Fibroblast of the aortic adventitia (primary cell): Measurements from ENCODE around the gene ELP1. TPM values are rescaled to one million over a fixed set of nuclear protein-coding genes. Genes with fewer than 3 reads are reported as not detected.

Experiments used
- DNase-seq: peaks from one replicate; pipeline ENCODE4 v3.0.0-alpha.2; 2010; ENCODE audit warnings: low read depth
- H3K4me3 ChIP-seq: 2 replicates; pipeline ENCODE4 v1.5.1; 2011; ENCODE audit warnings: low read depth, mild to moderate bottlenecking, control low read depth, low read length, moderate library complexity
- total RNA-seq: library from RNA; depleted of rRNA; stranded (reverse); fragments of >200 nt; gene quantifications from 2 replicates; pipeline ENCODE4 v1.2.3, GENCODE V29; 2012; ENCODE audit warnings: low replicate concordance
- TF ChIP-seq, protein P1 (sequence below): IDR thresholded peaks from 2 replicates; pipeline ENCODE4 v1.5.1; 2011; ENCODE audit warnings: mild to moderate bottlenecking, low read length, control low read depth, inconsistent platforms; ENCODE audit not compliant: insufficient read depth

ELP1 gene
- total RNA-seq, 1 donor, result 32.3 TPM

DNA sequence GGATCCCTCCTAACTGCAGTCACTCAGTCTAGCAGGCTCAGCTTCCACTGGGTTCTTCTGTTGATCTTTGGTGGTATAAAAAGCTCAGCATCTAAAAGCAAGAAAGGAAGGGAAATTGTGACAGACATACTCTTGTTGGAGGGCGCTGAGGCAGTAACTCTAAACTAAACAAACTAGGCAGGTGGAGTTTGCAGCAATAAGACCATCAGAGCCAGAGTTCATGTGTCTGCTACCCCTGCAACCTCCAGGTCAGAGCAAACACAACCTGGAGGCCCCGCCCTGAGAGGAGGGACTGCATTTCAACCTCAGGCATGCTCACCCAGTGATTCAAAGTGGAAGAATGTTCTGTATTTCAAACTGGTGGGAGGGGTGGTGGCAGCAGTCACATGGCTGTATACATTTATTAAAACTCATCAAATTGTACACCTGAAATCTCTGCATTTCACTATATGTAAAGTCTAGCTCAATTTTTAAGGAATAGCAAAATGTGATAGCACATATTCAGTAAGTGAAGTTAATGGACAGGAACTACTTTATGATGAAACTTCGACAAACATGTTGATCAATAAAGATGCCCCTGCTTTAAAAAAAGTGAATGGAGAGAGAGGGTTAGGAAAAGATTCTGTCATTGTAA is 64.7 kb downstream of the ELP1 start:
- TF ChIP-seq, protein P1, sequence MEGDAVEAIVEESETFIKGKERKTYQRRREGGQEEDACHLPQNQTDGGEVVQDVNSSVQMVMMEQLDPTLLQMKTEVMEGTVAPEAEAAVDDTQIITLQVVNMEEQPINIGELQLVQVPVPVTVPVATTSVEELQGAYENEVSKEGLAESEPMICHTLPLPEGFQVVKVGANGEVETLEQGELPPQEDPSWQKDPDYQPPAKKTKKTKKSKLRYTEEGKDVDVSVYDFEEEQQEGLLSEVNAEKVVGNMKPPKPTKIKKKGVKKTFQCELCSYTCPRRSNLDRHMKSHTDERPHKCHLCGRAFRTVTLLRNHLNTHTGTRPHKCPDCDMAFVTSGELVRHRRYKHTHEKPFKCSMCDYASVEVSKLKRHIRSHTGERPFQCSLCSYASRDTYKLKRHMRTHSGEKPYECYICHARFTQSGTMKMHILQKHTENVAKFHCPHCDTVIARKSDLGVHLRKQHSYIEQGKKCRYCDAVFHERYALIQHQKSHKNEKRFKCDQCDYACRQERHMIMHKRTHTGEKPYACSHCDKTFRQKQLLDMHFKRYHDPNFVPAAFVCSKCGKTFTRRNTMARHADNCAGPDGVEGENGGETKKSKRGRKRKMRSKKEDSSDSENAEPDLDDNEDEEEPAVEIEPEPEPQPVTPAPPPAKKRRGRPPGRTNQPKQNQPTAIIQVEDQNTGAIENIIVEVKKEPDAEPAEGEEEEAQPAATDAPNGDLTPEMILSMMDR, result no peak
- no peak for DNase-seq
- H3K4me3 ChIP-seq, result no peak overlapping the region

DNA sequence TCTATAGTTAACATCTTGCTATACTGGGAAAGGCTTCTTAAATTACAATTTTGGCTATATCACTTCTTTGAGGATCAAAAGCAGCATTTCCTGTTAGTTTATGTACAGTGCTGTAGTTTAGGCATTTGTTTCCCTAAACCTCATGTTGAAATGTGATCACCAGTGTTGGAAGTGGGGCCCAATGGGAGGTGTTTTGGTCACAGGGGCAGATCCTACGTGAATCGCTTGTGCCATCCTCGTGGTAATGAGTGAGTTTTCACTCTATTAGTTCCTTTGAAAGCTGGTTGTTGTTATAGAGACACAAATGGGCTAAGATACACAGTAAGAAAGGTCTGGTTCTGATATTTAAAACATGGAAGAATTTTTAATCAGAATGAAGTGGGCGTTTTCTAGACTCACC is 66.1 kb downstream of the ELP1 start:
- DNase-seq, result no peak
- TF ChIP-seq, protein P1, result no peak
- no peak overlapping the region for H3K4me3 ChIP-seq

DNA sequence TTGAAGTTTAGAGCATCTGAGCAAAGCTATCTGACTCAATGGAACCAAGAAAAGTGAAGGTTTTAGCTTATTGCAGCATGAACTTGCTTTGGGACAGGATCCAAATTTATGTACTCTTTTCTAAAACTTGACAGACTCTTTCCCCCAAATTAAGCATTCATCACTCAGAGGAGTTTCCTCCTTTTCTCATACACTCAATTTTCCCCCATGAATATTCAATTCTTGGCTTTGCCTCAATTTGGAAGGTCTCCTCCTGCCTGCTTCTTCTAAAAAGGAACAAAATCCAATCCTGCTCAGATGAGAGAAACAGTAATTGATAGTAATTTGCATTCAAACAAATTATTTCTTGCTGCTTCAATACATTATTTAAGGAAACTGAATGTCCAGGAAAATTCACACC is 66.8 kb downstream of the ELP1 start:
- TF ChIP-seq, protein P1, result no peak
- no peak for DNase-seq
- H3K4me3 ChIP-seq, result no peak overlapping the region

DNA sequence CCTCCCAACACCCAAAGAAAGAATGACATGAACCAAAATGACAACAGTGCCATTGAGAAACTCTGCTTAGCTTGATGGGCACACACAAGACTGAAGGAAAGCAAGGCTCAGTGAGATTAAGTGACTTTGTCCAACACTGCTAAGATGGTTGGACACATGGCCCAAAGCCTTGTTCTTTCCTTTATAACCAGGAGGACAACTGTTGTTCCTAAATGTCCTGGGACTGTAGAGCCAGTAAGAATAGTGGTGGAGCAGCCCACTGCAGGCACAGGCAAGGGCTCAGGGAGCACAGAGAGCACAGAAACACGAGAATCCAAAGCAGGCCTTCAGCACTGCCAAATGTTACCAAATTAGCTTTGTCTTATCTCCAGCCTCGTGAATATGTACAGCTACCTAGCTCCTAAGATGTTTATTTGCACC is 67.9 kb downstream of the ELP1 start:
- TF ChIP-seq, protein P1, result no peak
- H3K4me3 ChIP-seq, result no peak overlapping the region
- no peak for DNase-seq

DNA sequence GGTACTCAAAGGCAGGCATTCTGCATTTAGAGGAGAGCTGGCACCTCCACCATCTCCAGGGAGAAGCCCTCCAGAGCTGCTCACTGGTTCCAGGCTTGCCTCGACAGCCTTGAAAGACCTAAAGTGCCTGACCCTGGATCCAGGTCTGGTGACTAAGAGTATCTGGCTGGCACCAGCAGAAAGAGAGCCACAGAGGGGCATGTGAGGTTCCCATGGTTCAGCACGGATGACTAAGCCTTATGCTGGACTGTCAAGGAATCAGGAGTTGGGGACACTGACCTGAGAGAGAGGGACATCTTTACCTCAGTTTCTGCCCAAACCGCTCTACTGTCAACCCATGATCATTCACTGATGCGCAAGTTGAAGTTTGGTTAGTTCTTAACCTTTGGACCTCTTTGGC is 68.9 kb downstream of the ELP1 start:
- no peak overlapping the region for H3K4me3 ChIP-seq
- no peak for DNase-seq
- TF ChIP-seq, protein P1, result no peak

DNA sequence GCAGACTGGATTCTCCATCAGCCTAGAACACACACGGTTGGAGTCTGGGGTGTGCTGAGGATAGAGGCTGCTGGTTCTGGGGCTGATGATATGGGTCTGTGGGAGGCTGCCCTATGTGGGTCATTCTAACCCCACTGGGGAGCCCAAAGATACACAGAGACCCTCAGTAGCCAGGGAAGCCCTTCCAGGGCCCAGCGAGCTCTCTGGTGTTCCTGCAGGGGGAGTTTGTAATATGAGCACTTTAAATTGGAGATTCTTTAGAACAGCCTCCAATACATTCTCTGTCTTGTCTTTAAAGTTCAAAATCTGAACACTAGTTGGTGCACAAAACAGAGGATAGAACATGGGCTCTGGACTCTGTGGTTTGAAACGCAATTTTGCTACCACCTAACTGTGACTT is 69.5 kb downstream of the ELP1 start:
- no peak overlapping the region for H3K4me3 ChIP-seq
- no peak for DNase-seq
- TF ChIP-seq, protein P1, result no peak

DNA sequence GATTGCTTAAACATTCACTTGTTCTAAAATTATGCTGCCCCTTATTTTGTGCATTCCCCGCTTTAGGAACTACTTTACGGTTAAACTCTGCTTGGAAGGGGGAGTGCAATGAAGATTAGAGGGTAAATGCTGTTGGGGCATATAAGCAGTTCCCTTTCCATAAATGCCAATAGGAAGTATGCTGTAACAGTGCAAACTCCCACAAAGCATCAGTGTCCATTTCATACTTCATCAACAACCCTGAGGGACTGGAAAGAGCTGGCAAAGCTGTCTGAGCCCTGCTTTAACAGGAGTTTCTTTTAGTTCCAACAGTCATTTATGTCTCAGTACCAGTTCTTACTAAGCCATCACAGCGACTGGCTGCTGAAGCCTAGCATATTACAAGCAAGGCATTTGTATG is 70.0 kb downstream of the ELP1 start:
- no peak for DNase-seq
- TF ChIP-seq, protein P1, result no peak
- no peak overlapping the region for H3K4me3 ChIP-seq
